ENCODE measurements around the gene BANP. TPM values are rescaled to one million over a fixed set of nuclear protein-coding genes. Genes with fewer than 3 reads are reported as not detected.

Gene BANP
- total RNA-seq, 2 experiments from 2014 or later = 39.6 to 58.0 TPM

DNA sequence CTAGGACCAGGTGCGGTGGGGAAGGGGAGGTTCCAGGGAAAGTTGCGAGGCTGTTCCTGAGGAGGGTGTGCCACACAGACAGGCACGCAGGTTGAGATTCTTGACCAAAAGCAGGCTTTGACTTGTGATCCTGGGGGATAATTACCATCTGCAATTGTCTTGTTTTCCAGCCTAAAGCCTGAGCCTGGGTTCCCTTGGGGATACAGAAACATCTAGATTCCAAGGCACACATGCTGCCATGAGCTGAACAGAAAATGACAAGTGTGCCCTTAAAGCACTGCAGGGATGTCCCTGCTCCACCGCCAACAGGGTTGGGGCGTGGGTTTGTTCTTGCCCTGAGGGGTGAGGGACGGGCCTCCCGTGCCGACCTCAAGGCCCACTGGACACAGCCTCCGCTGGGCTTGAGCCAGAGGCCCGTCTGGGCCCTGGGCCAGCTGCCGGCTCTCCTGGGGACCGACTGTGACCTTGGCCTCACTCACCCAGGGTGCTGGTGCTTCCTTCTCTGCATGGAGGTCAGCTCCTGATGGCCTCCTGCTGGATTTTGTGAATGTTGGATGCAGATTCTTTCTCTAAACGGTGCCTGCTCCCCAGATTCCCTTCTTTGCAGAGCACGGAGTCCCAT is 28.9 kb upstream of the BANP start:
- H3K4me3 ChIP-seq (ENCODE audit: low read depth, low read length, poor library complexity, severe bottlenecking) = no peak overlapping the region
- no peak overlapping the region for H3K27ac ChIP-seq (ENCODE audit: low read depth, low read length, poor library complexity, severe bottlenecking)
- H2AFZ ChIP-seq (ENCODE audit: low read length) = no peak overlapping the region
- intact Hi-C loops (cut with micrococcal nuclease; ENCODE audit: unreplicated experiment) = no loop called here
- H3K4me2 ChIP-seq (ENCODE audit: low read length) = no peak overlapping the region
- no peaks in the 10 kb centered on the region for H4K20me1 ChIP-seq (ENCODE audit: insufficient read depth, low read length)
- BruUV-seq (replicated peaks) = no TSS peak
- CTCF ChIA-PET (ENCODE audit: unreplicated experiment) = no interaction called here
- H3K36me3 ChIP-seq (ENCODE audit: insufficient read depth, low read length) = no peaks in the 10 kb centered on the region
- H3K9me2 ChIP-seq (ENCODE audit: insufficient read depth, low read length) = no peaks in the 10 kb centered on the region
- TF ChIP-seq, protein P1, sequence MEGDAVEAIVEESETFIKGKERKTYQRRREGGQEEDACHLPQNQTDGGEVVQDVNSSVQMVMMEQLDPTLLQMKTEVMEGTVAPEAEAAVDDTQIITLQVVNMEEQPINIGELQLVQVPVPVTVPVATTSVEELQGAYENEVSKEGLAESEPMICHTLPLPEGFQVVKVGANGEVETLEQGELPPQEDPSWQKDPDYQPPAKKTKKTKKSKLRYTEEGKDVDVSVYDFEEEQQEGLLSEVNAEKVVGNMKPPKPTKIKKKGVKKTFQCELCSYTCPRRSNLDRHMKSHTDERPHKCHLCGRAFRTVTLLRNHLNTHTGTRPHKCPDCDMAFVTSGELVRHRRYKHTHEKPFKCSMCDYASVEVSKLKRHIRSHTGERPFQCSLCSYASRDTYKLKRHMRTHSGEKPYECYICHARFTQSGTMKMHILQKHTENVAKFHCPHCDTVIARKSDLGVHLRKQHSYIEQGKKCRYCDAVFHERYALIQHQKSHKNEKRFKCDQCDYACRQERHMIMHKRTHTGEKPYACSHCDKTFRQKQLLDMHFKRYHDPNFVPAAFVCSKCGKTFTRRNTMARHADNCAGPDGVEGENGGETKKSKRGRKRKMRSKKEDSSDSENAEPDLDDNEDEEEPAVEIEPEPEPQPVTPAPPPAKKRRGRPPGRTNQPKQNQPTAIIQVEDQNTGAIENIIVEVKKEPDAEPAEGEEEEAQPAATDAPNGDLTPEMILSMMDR (conservative IDR thresholded peaks at IDR 0.05; ENCODE audit: low read length) = no peak
- TF ChIP-seq EZH2phosphoT487 (IDR thresholded peaks at IDR 0.05; ENCODE audit: borderline replicate concordance, low read depth, low read length) = no peak
- POLR2A ChIA-PET = no interaction called here
- H3K79me2 ChIP-seq (ENCODE audit: insufficient read depth, low read depth, low read length) = no peaks in the 10 kb centered on the region
- H3K4me1 ChIP-seq (ENCODE audit: insufficient read depth, low read length, poor library complexity, severe bottlenecking) = peaks cover 5% of the 10 kb centered on the region
- no peaks in the 10 kb centered on the region for H3K9me3 ChIP-seq (ENCODE audit: low read length)
- DNase-seq (ENCODE audit: low spot score) = no peak

DNA sequence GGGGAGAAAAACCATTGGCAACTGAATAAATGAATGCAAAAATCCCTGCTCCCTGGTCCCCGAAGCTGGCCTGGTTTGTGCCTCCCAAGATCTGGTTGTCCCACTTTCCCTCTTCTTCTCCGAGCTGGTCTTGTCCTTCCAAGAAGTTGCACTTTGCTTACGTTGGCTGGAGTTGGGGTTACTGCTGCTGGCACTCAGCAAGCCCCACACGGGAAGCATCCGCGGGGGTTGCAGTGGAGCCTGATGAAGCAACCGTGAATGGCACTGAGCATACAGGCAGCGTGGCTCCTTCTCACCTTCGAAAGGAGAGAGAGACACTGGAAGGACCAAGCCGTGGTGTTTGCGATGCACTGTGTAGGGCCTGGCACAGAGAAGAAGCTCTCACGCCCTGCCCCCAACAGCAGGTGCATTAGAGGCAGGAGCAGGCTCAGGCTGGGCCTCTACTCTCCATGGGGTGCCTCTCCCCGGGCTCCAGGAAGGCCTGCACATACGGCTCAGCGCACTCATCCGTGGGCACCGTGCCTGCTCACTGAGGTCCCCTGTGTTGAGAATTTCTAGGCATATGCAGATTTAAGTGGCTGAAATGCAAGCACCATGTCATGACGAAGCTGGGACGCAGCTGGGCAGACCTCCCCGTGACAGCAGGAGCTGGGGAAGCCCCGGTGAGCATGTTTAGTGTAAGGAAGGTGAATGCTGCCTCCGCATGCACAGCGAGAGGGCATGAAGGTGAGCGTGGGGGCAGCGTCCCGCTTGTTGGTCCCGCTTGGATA is 27.0 kb upstream of the BANP start:
- H4K20me1 ChIP-seq (ENCODE audit: insufficient read depth, low read length) = no peaks in the 10 kb centered on the region
- TF ChIP-seq EZH2phosphoT487 (IDR thresholded peaks at IDR 0.05; ENCODE audit: borderline replicate concordance, low read depth, low read length) = no peak
- TF ChIP-seq, protein P1 (conservative IDR thresholded peaks at IDR 0.05; ENCODE audit: low read length) = no peak
- ChIA-PET POLR2A (interaction anchor here (0.9 kb wide), 1 partner anchor 17 kb away, joined by 3 read pairs; no protein-coding TSS in a partner anchor), CTCF (ENCODE audit: unreplicated experiment) (no interaction called here)
- intact Hi-C loops (cut with micrococcal nuclease; ENCODE audit: unreplicated experiment) = no loop called here
- BruUV-seq (replicated peaks) = no TSS peak
- H3K36me3 ChIP-seq (ENCODE audit: insufficient read depth, low read length) = no peaks in the 10 kb centered on the region
- no peak for DNase-seq (ENCODE audit: low spot score)
- H3K27ac ChIP-seq (ENCODE audit: low read depth, low read length, poor library complexity, severe bottlenecking) = no peak overlapping the region
- H2AFZ ChIP-seq (ENCODE audit: low read length) = no peak overlapping the region
- no peaks in the 10 kb centered on the region for H3K9me3 ChIP-seq (ENCODE audit: low read length)
- H3K9me2 ChIP-seq (ENCODE audit: insufficient read depth, low read length) = no peaks in the 10 kb centered on the region
- no peaks in the 10 kb centered on the region for H3K79me2 ChIP-seq (ENCODE audit: insufficient read depth, low read depth, low read length)
- H3K4me2 ChIP-seq (ENCODE audit: low read length) = no peak overlapping the region
- H3K4me1 ChIP-seq (ENCODE audit: insufficient read depth, low read length, poor library complexity, severe bottlenecking) = peaks cover 5% of the 10 kb centered on the region
- H3K4me3 ChIP-seq (ENCODE audit: low read depth, low read length, poor library complexity, severe bottlenecking) = no peak overlapping the region
